ENCODE data around the gene ALOX5. TPM values are rescaled to one million over a fixed set of nuclear protein-coding genes. Genes with fewer than 3 reads are reported as not detected.
"Not testable (repeated sequence)": the region's sequence is repeated elsewhere in the genome, so short reads cannot be mapped to it uniquely, and the experiment has no call there.

ALOX5 gene
- total RNA-seq, 1 experiment from 2014 or later, result 0.43 TPM

GRCh38 chr10:45374350-45375052, 485 bp downstream of the ALOX5 start:
- DNase-seq (ENCODE audit: low spot score), result peak; percentile 28

GRCh38 chr10:45375101-45375500, 1.1 kb downstream of the ALOX5 start:
- DNase-seq (ENCODE audit: low spot score), result no peak

- no peak for DNase-seq (ENCODE audit: low spot score)
Observed at GRCh38 chr10:45375716-45376231, 1.8 kb downstream of the ALOX5 start.

GRCh38 chr10:45376371-45376801, 2.4 kb downstream of the ALOX5 start:
- DNase-seq (ENCODE audit: low spot score), result no peak

GRCh38 chr10:45377321-45377720, 3.3 kb downstream of the ALOX5 start:
- DNase-seq (ENCODE audit: low spot score), result no peak

GRCh38 chr10:45377858-45378257, 3.8 kb downstream of the ALOX5 start:
- no peak for DNase-seq (ENCODE audit: low spot score)

GRCh38 chr10:45378914-45379726, 5.1 kb downstream of the ALOX5 start:
- DNase-seq (ENCODE audit: low spot score), result no peak

- no peak for DNase-seq (ENCODE audit: low spot score)
Observed at GRCh38 chr10:45379891-45380540, 6.0 kb downstream of the ALOX5 start.

GRCh38 chr10:45380903-45381620, 7.0 kb downstream of the ALOX5 start:
- DNase-seq (ENCODE audit: low spot score), result peak; percentile 11

GRCh38 chr10:45382591-45382990, 8.6 kb downstream of the ALOX5 start:
- DNase-seq (ENCODE audit: low spot score), result no peak

GRCh38 chr10:45383682-45384330, 9.8 kb downstream of the ALOX5 start:
- DNase-seq (ENCODE audit: low spot score), result no peak

GRCh38 chr10:45386657-45387056, 12.6 kb downstream of the ALOX5 start:
- DNase-seq (ENCODE audit: low spot score), result no peak

GRCh38 chr10:45387096-45387893, 13.3 kb downstream of the ALOX5 start:
- DNase-seq (ENCODE audit: low spot score), result no peak

- DNase-seq (ENCODE audit: low spot score), result not testable (repeated sequence)
Observed at GRCh38 chr10:45389671-45390070, 15.7 kb downstream of the ALOX5 start.

GRCh38 chr10:45391636-45392035, 17.6 kb downstream of the ALOX5 start:
- not testable (repeated sequence) for DNase-seq (ENCODE audit: low spot score)

- no peak for DNase-seq (ENCODE audit: low spot score)
Observed at GRCh38 chr10:45395554-45395953, 21.5 kb downstream of the ALOX5 start.

- DNase-seq (ENCODE audit: low spot score), result no peak
Observed at GRCh38 chr10:45398595-45398994, 24.6 kb downstream of the ALOX5 start.

- DNase-seq (ENCODE audit: low spot score), result no peak
Observed at GRCh38 chr10:45399113-45399512, 25.1 kb downstream of the ALOX5 start.

- DNase-seq (ENCODE audit: low spot score), result no peak
Observed at GRCh38 chr10:45403151-45403550, 29.1 kb downstream of the ALOX5 start.

- no peak for DNase-seq (ENCODE audit: low spot score)
Observed at GRCh38 chr10:45404087-45404769, 30.2 kb downstream of the ALOX5 start.

Data from A172 (cell line).